ENCODE results near the gene C6orf62. TPM values are rescaled to one million over a fixed set of nuclear protein-coding genes. Genes with fewer than 3 reads are reported as not detected.
"Not testable (repeated sequence)": the region's sequence is repeated elsewhere in the genome, so short reads cannot be mapped to it uniquely, and the experiment has no call there.

The C6orf62 gene
- total and polyA plus RNA-seq, 2 experiments from 2014 or later = 66.7 to 79.9 TPM

DNA sequence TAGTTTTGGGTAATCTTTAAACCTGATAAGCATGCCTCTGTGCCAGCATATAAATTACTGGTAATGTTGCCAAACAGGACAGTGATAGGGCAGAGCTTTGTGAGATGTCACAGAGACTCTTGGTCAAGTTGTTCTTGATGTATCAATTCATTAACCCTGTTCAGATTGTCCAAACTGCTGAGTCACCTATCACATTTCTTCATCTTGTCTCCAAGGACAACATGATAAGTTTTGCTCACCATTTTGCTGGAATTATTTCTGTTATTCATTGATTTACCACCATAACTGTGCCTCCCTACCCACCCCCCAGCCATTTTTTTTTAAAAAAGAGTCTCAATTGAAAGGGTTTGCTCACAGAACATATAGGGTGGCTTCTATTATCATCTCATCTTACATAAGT lies 36.3 kb upstream of the C6orf62 start (continued):
- TF ChIP-seq EZH2phosphoT487 (IDR thresholded peaks at IDR 0.05; ENCODE audit: unreplicated experiment) = no peak
- TF ChIP-seq, protein P1, sequence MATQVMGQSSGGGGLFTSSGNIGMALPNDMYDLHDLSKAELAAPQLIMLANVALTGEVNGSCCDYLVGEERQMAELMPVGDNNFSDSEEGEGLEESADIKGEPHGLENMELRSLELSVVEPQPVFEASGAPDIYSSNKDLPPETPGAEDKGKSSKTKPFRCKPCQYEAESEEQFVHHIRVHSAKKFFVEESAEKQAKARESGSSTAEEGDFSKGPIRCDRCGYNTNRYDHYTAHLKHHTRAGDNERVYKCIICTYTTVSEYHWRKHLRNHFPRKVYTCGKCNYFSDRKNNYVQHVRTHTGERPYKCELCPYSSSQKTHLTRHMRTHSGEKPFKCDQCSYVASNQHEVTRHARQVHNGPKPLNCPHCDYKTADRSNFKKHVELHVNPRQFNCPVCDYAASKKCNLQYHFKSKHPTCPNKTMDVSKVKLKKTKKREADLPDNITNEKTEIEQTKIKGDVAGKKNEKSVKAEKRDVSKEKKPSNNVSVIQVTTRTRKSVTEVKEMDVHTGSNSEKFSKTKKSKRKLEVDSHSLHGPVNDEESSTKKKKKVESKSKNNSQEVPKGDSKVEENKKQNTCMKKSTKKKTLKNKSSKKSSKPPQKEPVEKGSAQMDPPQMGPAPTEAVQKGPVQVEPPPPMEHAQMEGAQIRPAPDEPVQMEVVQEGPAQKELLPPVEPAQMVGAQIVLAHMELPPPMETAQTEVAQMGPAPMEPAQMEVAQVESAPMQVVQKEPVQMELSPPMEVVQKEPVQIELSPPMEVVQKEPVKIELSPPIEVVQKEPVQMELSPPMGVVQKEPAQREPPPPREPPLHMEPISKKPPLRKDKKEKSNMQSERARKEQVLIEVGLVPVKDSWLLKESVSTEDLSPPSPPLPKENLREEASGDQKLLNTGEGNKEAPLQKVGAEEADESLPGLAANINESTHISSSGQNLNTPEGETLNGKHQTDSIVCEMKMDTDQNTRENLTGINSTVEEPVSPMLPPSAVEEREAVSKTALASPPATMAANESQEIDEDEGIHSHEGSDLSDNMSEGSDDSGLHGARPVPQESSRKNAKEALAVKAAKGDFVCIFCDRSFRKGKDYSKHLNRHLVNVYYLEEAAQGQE (IDR thresholded peaks at IDR 0.05; ENCODE audit: unreplicated experiment) = no peak
- no peak for TF ChIP-seq STAT1 (IDR thresholded peaks at IDR 0.05; ENCODE audit: unreplicated experiment)
- TF ChIP-seq JUNB (IDR thresholded peaks at IDR 0.05; ENCODE audit: unreplicated experiment) = no peak
- no peak for TF ChIP-seq EZH2 (IDR thresholded peaks at IDR 0.05; ENCODE audit: low read depth, unreplicated experiment)

DNA sequence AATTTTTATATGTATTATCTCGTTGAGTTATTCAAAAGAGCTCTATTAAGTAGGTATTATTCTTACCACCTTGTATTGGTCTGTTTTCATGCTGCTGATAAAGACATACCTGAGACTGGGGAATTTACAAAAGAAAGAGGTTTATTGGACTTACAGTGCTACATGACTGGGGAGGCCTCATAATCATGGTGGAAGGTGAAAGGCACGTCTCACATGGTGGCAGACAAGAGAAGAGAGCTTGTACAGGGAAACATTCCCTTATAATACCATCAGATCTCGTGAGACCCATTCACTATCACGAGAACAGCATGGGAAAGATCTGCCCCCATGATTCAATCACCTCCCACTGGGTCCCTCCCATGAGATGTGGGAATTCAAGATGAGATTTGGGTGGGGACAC lies 35.4 kb upstream of the C6orf62 start:
- not testable (repeated sequence) for H2AFZ ChIP-seq; H3K27me3 Mint-ChIP-seq (ENCODE audit: insufficient read depth, low read depth, poor library complexity); H3K27ac Mint-ChIP-seq; H3K4me2 ChIP-seq; H3F3A ChIP-seq (replicated peaks; ENCODE audit: low read depth); H3K9me3 Mint-ChIP-seq; DNase-seq (ENCODE audit: low spot score); H3K36me3 Mint-ChIP-seq (ENCODE audit: low read depth); H3K4me3 Mint-ChIP-seq; H3K27ac ChIP-seq (ENCODE audit: low read depth); H3K27me3 ChIP-seq (ENCODE audit: insufficient read depth); H3K4me1 Mint-ChIP-seq; H3K4me1 ChIP-seq (ENCODE audit: insufficient read depth); H3K4me3 ChIP-seq; H3K36me3 ChIP-seq (ENCODE audit: insufficient read depth); H3K79me2 ChIP-seq (replicated peaks; ENCODE audit: insufficient read depth); H4K20me1 ChIP-seq (replicated peaks; ENCODE audit: insufficient read depth); H3K9me2 ChIP-seq (ENCODE audit: insufficient read depth); ATAC-seq

DNA sequence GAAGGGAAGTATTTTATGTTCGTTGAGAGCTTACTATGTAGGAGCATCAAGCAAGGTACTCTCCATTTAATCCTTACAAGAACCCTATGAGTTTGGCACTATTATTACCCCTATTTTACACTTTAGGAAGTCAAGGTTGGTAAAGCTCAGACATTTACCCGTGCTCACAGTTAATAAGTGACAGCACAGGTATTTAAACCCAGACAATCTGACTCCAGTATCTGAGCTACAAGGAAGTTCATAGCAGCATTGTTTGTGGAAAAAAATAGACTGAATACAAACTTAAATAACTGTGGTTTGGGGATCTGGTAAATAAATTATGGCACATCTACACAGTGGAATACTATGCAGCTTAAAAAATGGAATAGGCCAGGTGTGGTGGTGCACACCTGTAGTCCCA lies 34.6 kb upstream of the C6orf62 start:
- ATAC-seq (no peak), DNase-seq (ENCODE audit: low spot score) (no peak)
- Histone ChIP-seq H3F3A (replicated peaks; ENCODE audit: low read depth) (0 out of 2 replicates have a peak, but pooled peaks cover 2% of the 10 kb centered on the region), H3K36me3 (ENCODE audit: insufficient read depth) (no peaks in the 10 kb centered on the region), H3K27ac (ENCODE audit: low read depth) (no peak overlapping the region), H3K4me1 (ENCODE audit: insufficient read depth) (peaks cover 4% of the 10 kb centered on the region; the same call in 1 of the 2 replicates), H3K4me2 (no peak overlapping the region), H3K27me3 (ENCODE audit: insufficient read depth) (no peaks in the 10 kb centered on the region), H3K4me3 (no peak overlapping the region), H2AFZ (no peak overlapping the region), H4K20me1 (replicated peaks; ENCODE audit: insufficient read depth) (no peaks in the 10 kb centered on the region), H3K79me2 (replicated peaks; ENCODE audit: insufficient read depth) (no peaks in the 10 kb centered on the region), H3K9me2 (ENCODE audit: insufficient read depth) (peaks cover 6% of the 10 kb centered on the region)
- no peak overlapping the region for H3K4me3 Mint-ChIP-seq
- H3K4me1 Mint-ChIP-seq = no peaks in the 10 kb centered on the region
- peaks cover 1% of the 10 kb centered on the region for H3K27me3 Mint-ChIP-seq (ENCODE audit: insufficient read depth, low read depth, poor library complexity)
- H3K27ac Mint-ChIP-seq = no peak overlapping the region
- no peaks in the 10 kb centered on the region for H3K36me3 Mint-ChIP-seq (ENCODE audit: low read depth)
- H3K9me3 Mint-ChIP-seq = peaks cover 6% of the 10 kb centered on the region; the same call in 1 of the 3 replicates
- TF ChIP-seq CREB1 (CRISPR knock-in tag; IDR thresholded peaks at IDR 0.05; ENCODE audit: low read depth) = no peak
- no peak for TF ChIP-seq NANOG (IDR thresholded peaks at IDR 0.05; ENCODE audit: borderline replicate concordance)
- no peak for TF ChIP-seq STAT1 (IDR thresholded peaks at IDR 0.05; ENCODE audit: unreplicated experiment)
- TF ChIP-seq, protein P2, sequence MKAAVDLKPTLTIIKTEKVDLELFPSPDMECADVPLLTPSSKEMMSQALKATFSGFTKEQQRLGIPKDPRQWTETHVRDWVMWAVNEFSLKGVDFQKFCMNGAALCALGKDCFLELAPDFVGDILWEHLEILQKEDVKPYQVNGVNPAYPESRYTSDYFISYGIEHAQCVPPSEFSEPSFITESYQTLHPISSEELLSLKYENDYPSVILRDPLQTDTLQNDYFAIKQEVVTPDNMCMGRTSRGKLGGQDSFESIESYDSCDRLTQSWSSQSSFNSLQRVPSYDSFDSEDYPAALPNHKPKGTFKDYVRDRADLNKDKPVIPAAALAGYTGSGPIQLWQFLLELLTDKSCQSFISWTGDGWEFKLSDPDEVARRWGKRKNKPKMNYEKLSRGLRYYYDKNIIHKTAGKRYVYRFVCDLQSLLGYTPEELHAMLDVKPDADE (IDR thresholded peaks at IDR 0.05) = no peak
- no peak for TF ChIP-seq POLR2AphosphoS5 (IDR thresholded peaks at IDR 0.05; ENCODE audit: low read depth)
- no peak for TF ChIP-seq ZNF114 (CRISPR knock-in tag; IDR thresholded peaks at IDR 0.05)
- TF ChIP-seq ZNF331 (CRISPR knock-in tag; IDR thresholded peaks at IDR 0.05; ENCODE audit: low read depth) = no peak
- TF ChIP-seq, protein P1 (IDR thresholded peaks at IDR 0.05; ENCODE audit: unreplicated experiment) = no peak
